Muscle of arm (tissue), 12 donors: Measurements from ENCODE around the gene PRKN. TPM values are rescaled to one million over a fixed set of nuclear protein-coding genes. Genes with fewer than 3 reads are reported as not detected.
"Not testable (repeated sequence)": the region's sequence is repeated elsewhere in the genome, so short reads cannot be mapped to it uniquely, and the experiment has no call there.

Experiments used
- DNase-seq: peaks from one replicate; pipeline ENCODE4 v3.0.0-alpha.2; 2013
- polyA plus RNA-seq, 12 donors: library from polyadenylated mRNA; unstranded; fragments of 120-200 nt; gene quantifications; one replicate each; pipeline ENCODE4 v1.2.1, GENCODE V29; 2013; ENCODE audit not compliant: insufficient read length in 12 of 12

The PRKN gene
- polyA plus RNA-seq, 12 donors: 2.6 to 5.4 (median 3.9) TPM; not detected in 2

GRCh38 chr6:161356167-161356854 is 1371.3 kb downstream of the PRKN start:
- DNase-seq: no peak

DNA sequence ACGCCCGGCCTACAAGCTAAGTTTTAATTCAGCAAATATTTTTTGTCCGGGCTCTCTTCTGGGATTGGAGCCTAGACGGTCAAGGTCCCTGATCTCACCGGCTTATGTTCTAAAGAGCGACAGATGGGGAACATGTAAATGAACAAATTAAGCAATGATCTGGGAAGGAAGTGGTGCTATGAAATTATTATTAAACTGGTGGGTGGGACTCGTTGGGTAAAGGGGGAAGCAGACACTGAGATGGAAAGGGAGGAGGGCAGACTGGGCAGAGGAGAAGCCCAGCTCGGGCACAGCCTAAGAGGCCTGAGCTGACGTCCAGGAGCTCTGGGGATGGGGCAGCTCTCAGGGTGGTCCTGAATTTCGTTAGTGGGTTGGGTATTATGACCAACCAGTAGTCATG is 1371.9 kb downstream of the PRKN start:
- no peak for DNase-seq

GRCh38 chr6:161354956-161355355 is 1372.6 kb downstream of the PRKN start:
- DNase-seq: no peak

GRCh38 chr6:161354276-161354840 is 1373.2 kb downstream of the PRKN start:
- DNase-seq: no peak

GRCh38 chr6:161353208-161353613 is 1374.4 kb downstream of the PRKN start:
- DNase-seq: no peak

- no peak for DNase-seq
These were observed 1375.7 kb downstream of the PRKN start for GRCh38 chr6:161351858-161352257.

DNA sequence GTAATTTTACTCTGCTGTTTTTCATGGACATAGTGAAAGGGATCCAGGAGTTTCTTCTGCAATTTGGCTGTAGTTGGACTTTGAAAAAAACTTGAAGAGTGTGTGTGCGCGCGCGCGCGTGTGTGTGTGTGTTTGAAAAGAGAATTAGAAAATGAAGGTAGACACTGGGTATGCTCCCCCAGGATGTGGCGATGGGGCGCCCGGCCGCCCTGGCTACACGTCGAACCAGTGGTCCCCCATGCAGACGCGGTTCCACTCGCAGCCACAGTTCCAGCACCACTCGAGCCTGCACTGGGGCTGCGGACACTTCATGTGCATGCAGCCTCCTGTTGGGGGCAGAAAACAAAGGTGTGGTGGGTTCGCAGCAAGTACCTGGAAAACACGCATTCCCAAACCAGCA is 1377.7 kb downstream of the PRKN start:
- DNase-seq: no peak

DNA sequence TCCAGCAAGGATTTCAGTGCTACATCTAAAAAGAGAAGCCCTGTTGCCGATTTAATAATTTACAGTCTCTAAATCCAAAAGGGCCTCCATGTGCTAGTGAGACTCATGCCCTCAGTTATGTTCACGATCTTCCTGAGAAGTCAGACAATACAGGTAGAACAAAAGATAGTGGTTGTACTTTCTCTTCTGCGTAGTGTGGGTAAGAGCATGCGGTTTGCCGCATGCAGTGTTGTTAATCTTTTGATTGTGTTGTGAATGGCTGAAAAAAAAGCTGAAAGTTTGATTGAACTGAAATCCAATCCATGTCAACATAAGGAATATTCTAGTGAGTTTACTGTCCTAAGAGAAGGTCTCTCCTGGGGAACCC is 1379.0 kb downstream of the PRKN start:
- no peak for DNase-seq

GRCh38 chr6:161347988-161348627 is 1379.5 kb downstream of the PRKN start:
- no peak for DNase-seq

DNA sequence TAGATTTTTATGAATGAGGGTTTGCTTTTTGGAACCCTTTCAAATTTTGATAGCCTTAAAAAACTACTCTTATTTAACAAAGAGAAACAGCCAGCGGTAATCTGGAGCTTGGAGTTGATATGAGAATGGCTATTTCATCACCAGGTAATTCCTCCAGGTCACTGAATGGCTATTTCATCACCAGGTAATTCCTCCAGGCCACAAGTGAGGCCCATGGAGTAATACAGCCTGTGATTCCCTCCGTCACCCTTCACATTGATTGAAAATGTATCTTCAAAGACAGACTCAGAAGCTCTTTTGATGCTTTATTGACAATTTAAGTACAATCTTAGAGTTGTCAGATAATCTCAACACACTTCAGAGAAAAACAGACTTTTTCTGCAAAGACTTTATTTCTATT is 1380.4 kb downstream of the PRKN start:
- no peak for DNase-seq

- DNase-seq: no peak
These were observed 1380.8 kb downstream of the PRKN start for GRCh38 chr6:161346717-161347116.

DNA sequence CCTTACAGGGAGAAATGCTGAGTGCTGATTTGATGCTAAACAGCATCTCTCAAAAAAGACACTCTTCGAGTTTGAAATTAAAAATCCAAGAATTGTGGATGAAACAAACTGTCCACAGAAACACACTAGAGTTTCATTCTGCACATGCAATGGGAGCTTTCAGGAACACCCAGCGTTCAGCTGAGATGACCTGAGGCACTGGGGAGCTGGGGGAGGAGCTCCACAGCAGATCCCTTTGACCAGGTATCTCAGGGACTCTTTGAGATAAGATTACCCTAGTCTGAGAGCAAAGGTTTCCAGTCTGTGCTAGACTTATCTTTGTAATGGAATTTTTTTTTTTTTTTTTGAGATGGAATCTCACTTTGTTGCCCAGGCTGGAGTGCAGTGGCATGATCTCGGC is 1382.9 kb downstream of the PRKN start:
- DNase-seq: no peak

GRCh38 chr6:161342039-161342438 is 1385.5 kb downstream of the PRKN start:
- DNase-seq: no peak

GRCh38 chr6:161341638-161342037 is 1385.9 kb downstream of the PRKN start:
- DNase-seq: no peak

GRCh38 chr6:161338015-161338414 is 1389.6 kb downstream of the PRKN start:
- no peak for DNase-seq

DNA sequence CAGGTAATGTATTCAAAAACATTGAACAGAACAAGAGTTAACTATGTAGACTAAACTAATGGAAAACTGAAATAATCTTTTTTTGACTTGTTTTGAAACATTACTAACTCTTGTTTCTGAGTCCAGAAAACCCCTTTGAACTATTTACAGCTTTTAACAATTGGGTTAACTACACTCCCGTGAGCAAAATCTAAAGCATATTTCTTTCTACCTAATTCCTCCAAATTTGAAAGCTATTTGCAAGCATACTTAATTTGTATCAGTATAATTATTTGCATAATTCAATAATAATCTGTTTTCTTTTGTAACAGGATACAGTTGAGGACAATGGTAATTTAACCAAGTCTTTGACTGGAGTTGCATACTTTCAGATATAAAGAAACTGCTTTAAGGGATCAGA is 1391.1 kb downstream of the PRKN start:
- no peak for DNase-seq

- DNase-seq: no peak
These were observed 1394.2 kb downstream of the PRKN start for GRCh38 chr6:161333410-161333809.

DNA sequence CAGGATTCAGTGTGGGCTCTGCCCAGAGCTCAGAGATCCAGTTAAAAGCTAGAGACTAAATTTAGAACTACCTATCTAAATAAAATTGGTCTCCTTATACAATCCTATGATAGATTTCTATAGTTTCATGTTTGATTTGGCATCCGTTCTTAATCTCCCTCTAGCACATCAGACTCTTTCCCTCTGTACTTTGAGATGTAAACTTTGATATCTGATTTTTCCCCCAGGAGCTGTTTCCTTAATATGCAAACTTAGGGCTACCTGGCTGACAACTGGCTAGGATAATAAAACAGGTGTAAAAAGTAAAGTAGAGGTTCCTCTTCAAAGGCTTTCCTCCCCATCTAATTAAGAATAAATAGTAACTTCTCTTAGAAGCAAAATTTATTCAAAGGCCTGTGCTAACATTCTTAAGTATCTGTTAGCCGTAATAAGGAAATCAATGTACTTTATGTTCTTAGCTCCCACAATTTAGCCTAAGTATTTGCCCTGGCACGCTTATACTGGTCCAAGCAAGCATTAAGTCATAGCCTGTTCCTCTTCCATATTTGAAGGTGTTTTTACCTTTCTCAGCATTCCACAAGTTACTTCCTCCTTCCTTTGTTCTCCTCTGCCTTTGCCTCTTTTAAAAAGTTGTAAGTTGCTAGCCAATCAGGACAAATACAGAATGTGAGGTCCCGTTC is 1396.0 kb downstream of the PRKN start:
- not testable (repeated sequence) for DNase-seq

- DNase-seq: no peak
These were observed 1400.1 kb downstream of the PRKN start for GRCh38 chr6:161327360-161327953.

DNA sequence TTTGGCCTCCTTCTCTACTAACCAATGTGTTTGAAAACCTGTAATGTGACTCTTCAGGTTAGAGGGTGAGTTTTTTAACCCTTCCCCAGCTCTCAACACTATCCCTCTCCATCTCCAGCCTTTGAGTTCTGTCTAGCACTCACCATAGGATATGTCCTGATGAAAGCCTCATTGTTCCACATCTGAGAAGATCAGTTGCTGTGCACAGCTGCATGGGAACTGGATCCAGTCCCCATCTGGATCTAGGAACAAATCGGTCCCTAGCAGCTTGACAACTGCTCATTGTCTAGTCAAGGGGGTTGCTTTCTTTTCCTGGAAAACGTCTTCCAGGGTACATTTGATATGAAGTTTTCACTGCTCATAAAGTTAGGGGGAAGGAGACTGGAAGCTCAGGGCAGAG is 1408.3 kb downstream of the PRKN start:
- DNase-seq: no peak

DNA sequence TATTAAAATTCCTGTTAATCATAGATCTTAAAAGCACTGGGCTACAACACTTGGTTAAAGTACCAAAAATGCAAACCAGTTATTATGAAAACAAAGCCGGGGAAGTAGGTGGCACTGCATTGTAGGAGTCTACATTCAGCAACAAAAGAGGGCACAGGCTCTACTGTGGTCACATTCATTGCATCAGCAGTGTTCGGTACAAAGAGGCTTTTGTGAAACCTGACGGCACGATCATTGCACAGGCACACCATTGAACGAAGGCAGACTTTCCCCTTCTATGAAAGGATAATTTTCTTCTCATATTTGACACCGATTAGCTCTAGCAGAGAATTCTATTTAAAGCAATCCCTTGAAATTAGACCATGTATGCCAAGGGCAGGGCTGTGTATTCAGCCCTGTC is 1409.1 kb downstream of the PRKN start:
- DNase-seq: no peak

DNA sequence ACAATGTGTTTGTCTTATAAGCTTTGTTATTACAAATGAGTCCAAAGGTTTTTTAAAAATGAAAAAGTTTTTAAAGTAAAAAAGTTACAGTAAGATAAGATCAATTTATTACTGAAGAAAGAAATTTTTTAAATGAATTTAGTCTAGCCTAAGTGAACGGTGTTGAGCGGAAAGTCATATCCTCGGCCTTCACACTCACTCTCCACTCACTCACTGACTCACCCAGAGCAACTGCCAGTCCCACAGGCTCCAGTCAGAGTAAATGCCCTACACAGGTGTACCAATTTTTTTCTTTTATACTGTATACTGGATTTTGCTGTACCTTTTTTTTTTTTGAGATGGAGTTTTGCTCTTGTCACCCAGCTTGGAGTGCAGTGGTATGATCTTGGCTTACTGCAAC is 1411.0 kb downstream of the PRKN start:
- no peak for DNase-seq
